Measurements from ENCODE around the gene APBB2.

DNA sequence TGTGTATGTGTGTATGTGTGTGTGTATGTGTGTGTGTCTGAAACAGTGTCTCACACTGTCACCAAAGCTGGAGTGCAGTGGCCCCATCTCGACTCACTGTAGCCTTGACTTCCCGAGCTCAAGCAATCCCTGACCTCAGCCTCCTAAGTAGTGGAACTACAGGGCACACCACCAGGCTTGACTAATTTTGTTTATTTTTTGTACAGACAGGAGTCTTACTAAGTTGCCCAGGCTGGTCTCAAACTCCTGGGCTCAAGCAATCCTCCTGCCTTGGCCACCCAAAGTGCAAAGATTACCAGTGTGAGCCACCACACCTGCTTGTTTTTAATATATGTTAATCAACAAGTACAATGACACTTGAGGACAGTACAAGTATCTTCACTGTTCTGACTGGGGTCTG lies 92.4 kb downstream of the APBB2 start:
- TF ChIP-seq CTCF (conservative IDR thresholded peaks at IDR 0.05) (no peak), ZFX (IDR thresholded peaks at IDR 0.05) (no peak)
